HAP-1 (cell line): ENCODE results near the gene SORBS1.

Experiments
- DNase-seq, 2 experiments: peaks; one replicate each; pipeline ENCODE4 v3.0.0-alpha.2; 2016 to 2020; ENCODE audit warnings: low spot score in 2 of 2
- H3K27me3 ChIP-seq: fragments of 250-450 bp; sonication (Bioruptor Pico); 2 replicates; pipeline ENCODE4 v1.5.1; 2020; ENCODE audit warnings: low read depth, mild to moderate bottlenecking, moderate library complexity
- H3K36me3 ChIP-seq: fragments of 250-450 bp; sonication (Bioruptor Pico); replicated peaks from 2 replicates; pipeline ENCODE4 v1.5.1; 2020; ENCODE audit warnings: mild to moderate bottlenecking
- H3K4me1 ChIP-seq: fragments of 250-450 bp; sonication (Bioruptor Pico); 2 replicates; pipeline ENCODE4 v1.5.1; 2020; ENCODE audit warnings: mild to moderate bottlenecking
- H3K4me3 ChIP-seq: fragments of 250-450 bp; sonication (Bioruptor Pico); 2 replicates; pipeline ENCODE4 v1.5.1; 2020; ENCODE audit warnings: mild to moderate bottlenecking, moderate library complexity
- H3K9me3 ChIP-seq: fragments of 250-450 bp; sonication (Bioruptor Pico); 2 replicates; pipeline ENCODE4 v1.5.1; 2020; ENCODE audit warnings: mild to moderate bottlenecking, moderate library complexity
- in situ Hi-C: fragments of 300-500 bp; cut with MboI; formaldehyde crosslinking; loops from 3 replicates; pipeline ENCODE4 v1.14.3; 2020; ENCODE audit warnings: low sequenced_read_pairs, inconsistent platforms, mixed read lengths

The SORBS1 gene

GRCh38 chr10:95457319-95457886 lies 103.8 kb downstream of the SORBS1 start:
- no peak for DNase-seq
- Histone ChIP-seq H3K27me3 (no peaks in the 10 kb centered on the region), H3K4me1 (no peaks in the 10 kb centered on the region), H3K9me3 (no peaks in the 10 kb centered on the region), H3K36me3 (no peaks in the 10 kb centered on the region), H3K4me3 (no peak overlapping the region)
- in situ Hi-C loops, result no loop called here

- no peak for DNase-seq
- H3K9me3 ChIP-seq, result no peaks in the 10 kb centered on the region
- no peaks in the 10 kb centered on the region for H3K36me3 ChIP-seq
- no peak overlapping the region for H3K4me3 ChIP-seq
- no peaks in the 10 kb centered on the region for H3K27me3 ChIP-seq
- in situ Hi-C loops, result no loop called here
- H3K4me1 ChIP-seq, result no peaks in the 10 kb centered on the region
Observed at GRCh38 chr10:95456516-95456915, 104.7 kb downstream of the SORBS1 start.

- H3K36me3 ChIP-seq, result no peaks in the 10 kb centered on the region
- no peaks in the 10 kb centered on the region for H3K27me3 ChIP-seq
- H3K9me3 ChIP-seq, result no peaks in the 10 kb centered on the region
- in situ Hi-C loops, result no loop called here
- H3K4me1 ChIP-seq, result no peaks in the 10 kb centered on the region
- DNase-seq, result no peak
- H3K4me3 ChIP-seq, result no peak overlapping the region
Observed at GRCh38 chr10:95454940-95455339, 106.2 kb downstream of the SORBS1 start.

- Histone ChIP-seq H3K4me1 (no peaks in the 10 kb centered on the region), H3K27me3 (no peaks in the 10 kb centered on the region), H3K9me3 (no peaks in the 10 kb centered on the region), H3K4me3 (no peak overlapping the region), H3K36me3 (no peaks in the 10 kb centered on the region)
- no peak for DNase-seq
- in situ Hi-C loops, result no loop called here
Observed at GRCh38 chr10:95454356-95454755, 106.8 kb downstream of the SORBS1 start.

- Histone ChIP-seq H3K36me3 (no peaks in the 10 kb centered on the region), H3K27me3 (no peaks in the 10 kb centered on the region), H3K9me3 (no peaks in the 10 kb centered on the region), H3K4me3 (no peak overlapping the region), H3K4me1 (no peaks in the 10 kb centered on the region)
- in situ Hi-C loops, result no loop called here
- no peak for DNase-seq
Observed at GRCh38 chr10:95451568-95452524, 109.3 kb downstream of the SORBS1 start.

GRCh38 chr10:95451150-95451549 lies 110.0 kb downstream of the SORBS1 start:
- no peaks in the 10 kb centered on the region for H3K36me3 ChIP-seq
- no peak for DNase-seq
- in situ Hi-C loops, result no loop called here
- no peak overlapping the region for H3K4me3 ChIP-seq
- no peaks in the 10 kb centered on the region for H3K9me3 ChIP-seq
- no peaks in the 10 kb centered on the region for H3K4me1 ChIP-seq
- no peaks in the 10 kb centered on the region for H3K27me3 ChIP-seq

- no peaks in the 10 kb centered on the region for H3K4me1 ChIP-seq
- H3K4me3 ChIP-seq, result no peak overlapping the region
- DNase-seq, result no peak
- no peaks in the 10 kb centered on the region for H3K27me3 ChIP-seq
- in situ Hi-C loops, result no loop called here
- no peaks in the 10 kb centered on the region for H3K36me3 ChIP-seq
- H3K9me3 ChIP-seq, result no peaks in the 10 kb centered on the region
Observed at GRCh38 chr10:95450188-95450587, 111.0 kb downstream of the SORBS1 start.

- H3K27me3 ChIP-seq, result no peaks in the 10 kb centered on the region
- no peak for DNase-seq
- no peak overlapping the region for H3K4me3 ChIP-seq
- H3K9me3 ChIP-seq, result no peaks in the 10 kb centered on the region
- in situ Hi-C loops, result no loop called here
- H3K4me1 ChIP-seq, result no peaks in the 10 kb centered on the region
- no peaks in the 10 kb centered on the region for H3K36me3 ChIP-seq
Observed at GRCh38 chr10:95447685-95448084, 113.5 kb downstream of the SORBS1 start.

GRCh38 chr10:95445837-95446486 lies 115.2 kb downstream of the SORBS1 start:
- H3K4me3 ChIP-seq, result no peak overlapping the region
- H3K36me3 ChIP-seq, result no peaks in the 10 kb centered on the region
- no peaks in the 10 kb centered on the region for H3K9me3 ChIP-seq
- H3K27me3 ChIP-seq, result no peaks in the 10 kb centered on the region
- no peaks in the 10 kb centered on the region for H3K4me1 ChIP-seq
- peak; percentile 57 to 69 for DNase-seq
- in situ Hi-C loops, result no loop called here

- Histone ChIP-seq H3K27me3 (no peaks in the 10 kb centered on the region), H3K36me3 (no peaks in the 10 kb centered on the region), H3K4me3 (no peak overlapping the region), H3K9me3 (no peaks in the 10 kb centered on the region), H3K4me1 (no peaks in the 10 kb centered on the region)
- in situ Hi-C loops, result no loop called here
- DNase-seq, result no peak
Observed at GRCh38 chr10:95445223-95445836, 115.8 kb downstream of the SORBS1 start.

GRCh38 chr10:95444792-95445191 lies 116.4 kb downstream of the SORBS1 start:
- in situ Hi-C loops, result no loop called here
- Histone ChIP-seq H3K27me3 (no peaks in the 10 kb centered on the region), H3K4me1 (no peaks in the 10 kb centered on the region), H3K4me3 (no peak overlapping the region), H3K9me3 (no peaks in the 10 kb centered on the region), H3K36me3 (no peaks in the 10 kb centered on the region)
- no peak for DNase-seq

- no peak overlapping the region for H3K4me3 ChIP-seq
- no peak for DNase-seq
- H3K9me3 ChIP-seq, result no peaks in the 10 kb centered on the region
- no peaks in the 10 kb centered on the region for H3K4me1 ChIP-seq
- H3K36me3 ChIP-seq, result no peaks in the 10 kb centered on the region
- no peaks in the 10 kb centered on the region for H3K27me3 ChIP-seq
- in situ Hi-C loops, result no loop called here
Observed at GRCh38 chr10:95443636-95444035, 117.5 kb downstream of the SORBS1 start.

GRCh38 chr10:95442341-95442740 lies 118.8 kb downstream of the SORBS1 start:
- Histone ChIP-seq H3K4me1 (no peaks in the 10 kb centered on the region), H3K4me3 (no peak overlapping the region), H3K9me3 (no peaks in the 10 kb centered on the region), H3K27me3 (no peaks in the 10 kb centered on the region), H3K36me3 (no peaks in the 10 kb centered on the region)
- in situ Hi-C loops, result no loop called here
- no peak for DNase-seq

GRCh38 chr10:95441547-95441923 lies 119.6 kb downstream of the SORBS1 start:
- H3K4me1 ChIP-seq, result no peaks in the 10 kb centered on the region
- no peak overlapping the region for H3K4me3 ChIP-seq
- no peak for DNase-seq
- in situ Hi-C loops, result no loop called here
- no peaks in the 10 kb centered on the region for H3K9me3 ChIP-seq
- no peaks in the 10 kb centered on the region for H3K36me3 ChIP-seq
- H3K27me3 ChIP-seq, result no peaks in the 10 kb centered on the region
